Measurements from ENCODE around the gene MYMX. TPM values are rescaled to one million over a fixed set of nuclear protein-coding genes. Genes with fewer than 3 reads are reported as not detected.
A peak's percentile ranks its signal among the peaks of the same experiment; 100 is the strongest.

Gene MYMX
- total and polyA plus RNA-seq, 2 of the 13 experiments (the other 11 are each of a cell fraction or from before 2014, with no cell fraction given), result not detected

- H3K4me2 ChIP-seq (ENCODE audit: low read depth, low read length), result no peak overlapping the region; the same call in 1 of the 2 replicates
- H2AFZ ChIP-seq (ENCODE audit: low read length), result no peak overlapping the region
- ATAC-seq (no peak), FAIRE-seq (no peak), DNase-seq (ENCODE audit: low spot score) (no peak)
- intact Hi-C loops (cut with micrococcal nuclease; ENCODE audit: unreplicated experiment) (loop anchor here (1.0 kb wide), 2 partner anchors 49 to 62 kb away; no protein-coding TSS in a partner anchor), in situ Hi-C loops (cut with HindIII; ENCODE audit: extremely low pct_ligation_motif_present, low pct_unique_long_range_greater_than_20kb) (loop anchor here (5.0 kb wide), 1 partner anchor 50 kb away; the partner anchor contains the start of gene SLC29A1)
- no peak overlapping the region for H3K4me3 ChIP-seq (replicated peaks in 1 of 3; ENCODE audit: insufficient read depth in 1 of 3, low read depth in 2 of 3, low read length in 3 of 3)
- 39% methylated on average over 12 of the region's 12 CpGs for WGBS (ENCODE audit: low lambda C conversion rate)
- CTCF ChIA-PET (ENCODE audit: low intra/inter-chr PET ratio, low total read pairs), result interaction anchor here (0.7 to 3.1 kb wide), 5 partner anchors 16 to 93 kb away, joined by 3 to 38 read pairs (median 4); partner anchors contain the start of genes NFKBIE and SLC35B2
- TF ChIP-seq CREBL2 (CRISPR knock-in tag; IDR thresholded peaks at IDR 0.05; ENCODE audit: borderline replicate concordance), result no peak
- POLR2A ChIA-PET, result interaction anchor here (0.9 to 1.5 kb wide), 5 partner anchors 11 to 85 kb away, joined by 4 to 6 read pairs (median 4); partner anchors contain the start of gene SLC35B2
- no peaks in the 10 kb centered on the region for H3K9me3 ChIP-seq (ENCODE audit: low read length)
- H3K79me2 ChIP-seq (ENCODE audit: insufficient read depth, low read length), result no peaks in the 10 kb centered on the region
- no TSS peak for BruUV-seq (replicated peaks)
- no peaks in the 10 kb centered on the region for H3K36me3 ChIP-seq (replicated peaks in 1 of 2; ENCODE audit: control insufficient read depth in 1 of 2, insufficient read depth in 2 of 2, low read length in 2 of 2)
- peaks cover 5 to 30% of the 10 kb centered on the region in 2 experiments; a peak in 3 of 5 replicates for H3K27me3 ChIP-seq (ENCODE audit: control insufficient read depth in 1 of 2, insufficient read depth in 2 of 2, low read length in 2 of 2)
- no peak overlapping the region for H3K27ac ChIP-seq (ENCODE audit: extremely low read length, insufficient read depth, low read length)
- no peak overlapping the region for H3K9ac ChIP-seq (ENCODE audit: insufficient read depth, low read depth, low read length)
- H4K20me1 ChIP-seq (ENCODE audit: insufficient read depth, low read length), result no peaks in the 10 kb centered on the region
- H3K4me1 ChIP-seq (ENCODE audit: insufficient read depth, low read length), result peaks cover 58% of the 10 kb centered on the region
Observed at GRCh38 chr6:44171899-44172546, 44.7 kb upstream of the MYMX start.

GRCh38 chr6:44172731-44173500 is 43.8 kb upstream of the MYMX start:
- H3K27ac ChIP-seq (ENCODE audit: extremely low read length, insufficient read depth, low read length), result no peak overlapping the region
- ATAC-seq, result peak; percentile 82
- H3K9ac ChIP-seq (ENCODE audit: insufficient read depth, low read depth, low read length), result no peak overlapping the region
- H3K4me1 ChIP-seq (ENCODE audit: insufficient read depth, low read length), result peaks cover 58% of the 10 kb centered on the region
- H3K4me2 ChIP-seq (ENCODE audit: low read depth, low read length), result peak overlapping the region; percentile 18; the same call in 1 of the 2 replicates
- intact Hi-C loops (cut with micrococcal nuclease; ENCODE audit: unreplicated experiment) (loop anchor here (1.0 kb wide), 2 partner anchors 48 to 61 kb away; no protein-coding TSS in a partner anchor), in situ Hi-C loops (cut with HindIII; ENCODE audit: extremely low pct_ligation_motif_present, low pct_unique_long_range_greater_than_20kb) (loop anchor here (5.0 kb wide), 1 partner anchor 49 kb away; the partner anchor contains the start of gene SLC29A1)
- ChIA-PET CTCF (ENCODE audit: low intra/inter-chr PET ratio, low total read pairs) (interaction anchor here (0.7 to 3.1 kb wide), 7 partner anchors 17 to 92 kb away, joined by 3 to 38 read pairs (median 4); partner anchors contain the start of genes NFKBIE and SLC35B2), POLR2A (interaction anchor here (0.9 to 1.5 kb wide), 5 partner anchors 12 to 84 kb away, joined by 4 to 6 read pairs (median 4); partner anchors contain the start of gene SLC35B2)
- H3K9me3 ChIP-seq (ENCODE audit: low read length), result no peaks in the 10 kb centered on the region
- 6% methylated on average over 13 of the region's 15 CpGs for WGBS (ENCODE audit: low lambda C conversion rate)
- H3K79me2 ChIP-seq (ENCODE audit: insufficient read depth, low read length), result no peaks in the 10 kb centered on the region
- peak; percentile 60 for FAIRE-seq
- no TSS peak for BruUV-seq (replicated peaks)
- H3K36me3 ChIP-seq (replicated peaks in 1 of 2; ENCODE audit: control insufficient read depth in 1 of 2, insufficient read depth in 2 of 2, low read length in 2 of 2), result no peaks in the 10 kb centered on the region
- H2AFZ ChIP-seq (ENCODE audit: low read length), result no peak overlapping the region
- H3K4me3 ChIP-seq (replicated peaks in 1 of 3; ENCODE audit: insufficient read depth in 1 of 3, low read depth in 2 of 3, low read length in 3 of 3), result peak overlapping the region in 1 of 3 experiments; percentile 13; a peak in 1 of 6 replicates
- no peaks in the 10 kb centered on the region for H4K20me1 ChIP-seq (ENCODE audit: insufficient read depth, low read length)
- DNase-seq (ENCODE audit: low spot score), result peak; percentile 67
- peaks cover 5 to 30% of the 10 kb centered on the region in 2 experiments; a peak in 3 of 5 replicates for H3K27me3 ChIP-seq (ENCODE audit: control insufficient read depth in 1 of 2, insufficient read depth in 2 of 2, low read length in 2 of 2)
- TF ChIP-seq BORCS8-MEF2B (CRISPR knock-in tag; IDR thresholded peaks at IDR 0.05), result 0 out of 2 replicates have a peak, but pooled peaks have one; percentile 45
- TF ChIP-seq ZNF350 (CRISPR knock-in tag; IDR thresholded peaks at IDR 0.05; ENCODE audit: borderline replicate concordance, low read depth), result peak; percentile 43; the same call in 1 of the 2 replicates
- 0 out of 2 replicates have a peak, but pooled peaks have one; percentile 8 for TF ChIP-seq RARA (CRISPR knock-in tag; IDR thresholded peaks at IDR 0.05)
- peak; percentile 40; the same call in 1 of the 2 replicates for TF ChIP-seq ERF (CRISPR knock-in tag; IDR thresholded peaks at IDR 0.05)
- peak; percentile 99 for TF ChIP-seq CTCF (CRISPR knock-in tag; IDR thresholded peaks at IDR 0.05)
- no peak for TF ChIP-seq RAD51 (IDR thresholded peaks at IDR 0.05; ENCODE audit: borderline replicate concordance)
- no peak for TF ChIP-seq DDIT3 (CRISPR knock-in tag; IDR thresholded peaks at IDR 0.05)
- no peak for TF ChIP-seq RFX1 (IDR thresholded peaks at IDR 0.05)
- 0 out of 2 replicates have a peak, but pooled peaks have one; percentile 30 for TF ChIP-seq SRY (CRISPR knock-in tag; IDR thresholded peaks at IDR 0.05)
- no peak for TF ChIP-seq ZNF674 (CRISPR knock-in tag; IDR thresholded peaks at IDR 0.05; ENCODE audit: low read depth)
- TF ChIP-seq KMT2B (CRISPR knock-in tag; IDR thresholded peaks at IDR 0.05), result 0 out of 2 replicates have a peak, but pooled peaks have one; percentile 27
- TF ChIP-seq KMT2A (CRISPR knock-in tag; IDR thresholded peaks at IDR 0.05), result peak; percentile 20; the same call in 1 of the 2 replicates
